ENCODE measurements around the gene SERTAD4. TPM values are rescaled to one million over a fixed set of nuclear protein-coding genes. Genes with fewer than 3 reads are reported as not detected.

Gene SERTAD4
- total RNA-seq, 2 donors from 2014 or later, result 5.2 to 5.9 TPM

DNA sequence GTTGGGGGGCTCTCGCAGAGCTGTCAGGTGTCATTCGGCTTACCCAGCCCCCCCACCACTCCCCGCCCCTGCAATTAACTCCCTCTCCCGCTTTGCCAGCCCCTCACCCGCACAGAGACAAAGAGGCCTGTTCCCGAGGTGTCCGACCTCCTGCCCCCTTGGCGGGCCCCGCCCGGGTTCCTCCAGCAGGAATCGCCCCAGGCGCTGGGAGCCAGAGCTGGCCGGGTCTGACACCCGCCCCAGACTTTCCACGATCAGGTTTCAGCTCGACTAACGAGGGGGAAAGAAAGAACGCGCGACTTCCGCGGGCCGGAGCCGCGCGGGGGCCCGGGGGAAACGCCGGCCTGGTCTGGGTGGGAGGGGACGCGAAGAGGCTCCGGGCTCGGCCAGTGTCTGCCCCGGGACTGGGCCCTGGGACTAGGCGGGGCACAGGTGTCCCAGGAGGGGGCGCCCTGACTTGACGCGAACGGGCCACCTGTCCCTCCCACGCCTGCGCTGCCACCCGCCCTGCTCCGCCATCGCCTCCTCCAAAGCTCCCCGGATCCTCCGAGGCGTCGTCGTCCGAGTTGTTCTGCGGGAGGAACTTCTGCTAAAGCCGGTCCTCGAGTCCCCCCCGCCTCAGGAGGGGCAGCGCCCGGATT lies 59.8 kb downstream of the SERTAD4 start:
- intact Hi-C loops (cut with DNase I, micrococcal nuclease), result no loop called here
- peak; percentile 51 to 81 for DNase-seq

GRCh38 chr1:210293171-210293607 lies 60.6 kb downstream of the SERTAD4 start:
- intact Hi-C loops (cut with DNase I, micrococcal nuclease), result no loop called here

More for the DNA sequence above, 59.8 kb downstream of the SERTAD4 start:
- ATAC-seq, result peak; percentile 99

DNA sequence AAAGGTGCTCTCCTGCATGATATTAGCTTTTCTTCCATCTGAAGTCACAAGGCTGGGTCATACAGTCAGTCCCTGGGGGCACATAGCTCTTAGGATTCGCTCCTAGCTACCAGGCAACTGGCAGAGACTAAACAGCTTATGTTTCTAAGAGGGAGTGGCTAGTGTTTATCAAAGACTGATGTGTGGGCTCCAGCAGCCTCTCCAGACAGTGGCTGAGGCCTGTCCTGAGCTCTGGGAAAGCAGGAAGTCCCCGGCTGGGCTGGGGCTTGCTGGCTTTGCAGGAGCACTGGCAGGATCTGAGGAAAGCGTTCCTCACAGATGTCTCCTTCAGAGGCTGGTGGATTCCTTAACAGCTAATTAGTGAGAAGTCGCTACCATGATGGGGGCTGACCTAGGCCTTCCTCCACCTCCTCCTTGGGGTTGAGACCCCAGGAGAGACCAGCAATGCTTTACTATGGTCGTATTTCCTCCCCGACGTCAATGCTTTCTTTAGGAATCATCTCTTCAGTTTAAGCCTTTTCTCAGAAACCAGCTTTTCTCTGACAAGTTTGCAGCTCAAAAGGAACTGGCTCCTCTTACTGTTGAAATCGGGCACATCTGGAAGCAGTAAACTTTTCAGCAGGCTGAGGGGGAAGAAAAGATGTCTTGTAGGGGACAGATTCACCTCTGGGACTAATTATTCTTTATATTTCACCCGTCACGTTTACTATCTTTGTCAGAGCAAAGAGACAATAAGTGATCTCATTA lies 62.6 kb downstream of the SERTAD4 start:
- ATAC-seq (no peak), DNase-seq (peak; percentile 23 to 30)
- intact Hi-C loops (cut with DNase I, micrococcal nuclease), result no loop called here

More at GRCh38 chr1:210293171-210293607, 60.6 kb downstream of the SERTAD4 start:
- ATAC-seq, result peak; percentile 26
- DNase-seq, result peak; percentile 21 to 32

Other genes with a start within 250 kb of the SERTAD4 start
- 1 to 10 TPM; 4.6 to 6.8 TPM for gene HHAT, start 96.1 kb downstream of the SERTAD4 start, total RNA-seq